Ramos (cell line): Measurements from ENCODE around the gene ZNF618.

Experiments
- in situ Hi-C: fragments of 300-500 bp; cut with MboI; formaldehyde crosslinking; loops from one replicate; pipeline ENCODE4 v1.14.3; 2022; ENCODE audit warnings: low sequenced_read_pairs; ENCODE audit not compliant: unreplicated experiment

Gene ZNF618

DNA sequence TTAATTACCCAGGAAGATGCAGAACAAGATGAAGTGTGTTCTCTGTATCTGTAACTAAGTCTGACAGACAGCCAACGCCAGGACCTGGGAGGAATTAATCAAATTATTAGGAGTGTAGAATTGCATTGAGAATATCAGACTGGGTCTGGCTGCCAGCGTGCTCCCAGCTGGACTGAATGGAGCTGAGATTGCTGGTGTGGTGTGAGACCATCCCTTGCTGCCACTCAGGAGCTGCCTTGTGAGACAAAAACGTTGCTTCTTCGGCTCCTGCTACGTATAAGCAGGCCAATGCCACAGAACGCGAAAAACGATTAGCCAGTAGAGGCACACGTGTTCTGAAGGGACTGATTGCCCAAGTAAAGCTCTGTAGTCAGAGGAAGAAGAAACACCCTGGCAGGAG is 135.2 kb downstream of the ZNF618 start:
- in situ Hi-C loops: no loop called here

- in situ Hi-C loops: no loop called here
Measured at GRCh38 chr9:114012126-114012525, 136.0 kb downstream of the ZNF618 start.

- in situ Hi-C loops: no loop called here
Measured at GRCh38 chr9:114014044-114014443, 137.9 kb downstream of the ZNF618 start.

DNA sequence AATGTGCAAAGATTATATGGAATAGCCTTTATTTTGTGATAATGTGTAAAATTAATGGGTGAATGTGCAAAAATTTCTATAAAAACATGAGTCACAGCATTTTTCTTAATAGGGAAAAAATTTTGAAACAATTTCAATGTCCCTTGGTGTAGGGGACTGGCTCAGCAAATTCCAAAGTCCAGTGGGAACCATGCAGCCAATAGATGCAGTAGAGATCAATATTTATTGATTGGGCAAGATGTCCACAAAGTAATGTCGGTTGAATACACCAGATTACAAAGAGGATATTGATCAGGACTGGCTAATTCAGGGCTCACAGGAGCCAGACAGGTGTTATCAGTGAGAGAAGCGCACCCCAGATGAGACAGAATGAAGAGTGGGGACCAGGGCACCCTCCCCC is 139.5 kb downstream of the ZNF618 start:
- in situ Hi-C loops: no loop called here

GRCh38 chr9:114016101-114016500 is 140.0 kb downstream of the ZNF618 start:
- in situ Hi-C loops: no loop called here

- in situ Hi-C loops: no loop called here
Measured at GRCh38 chr9:114016629-114017423, 140.7 kb downstream of the ZNF618 start.

DNA sequence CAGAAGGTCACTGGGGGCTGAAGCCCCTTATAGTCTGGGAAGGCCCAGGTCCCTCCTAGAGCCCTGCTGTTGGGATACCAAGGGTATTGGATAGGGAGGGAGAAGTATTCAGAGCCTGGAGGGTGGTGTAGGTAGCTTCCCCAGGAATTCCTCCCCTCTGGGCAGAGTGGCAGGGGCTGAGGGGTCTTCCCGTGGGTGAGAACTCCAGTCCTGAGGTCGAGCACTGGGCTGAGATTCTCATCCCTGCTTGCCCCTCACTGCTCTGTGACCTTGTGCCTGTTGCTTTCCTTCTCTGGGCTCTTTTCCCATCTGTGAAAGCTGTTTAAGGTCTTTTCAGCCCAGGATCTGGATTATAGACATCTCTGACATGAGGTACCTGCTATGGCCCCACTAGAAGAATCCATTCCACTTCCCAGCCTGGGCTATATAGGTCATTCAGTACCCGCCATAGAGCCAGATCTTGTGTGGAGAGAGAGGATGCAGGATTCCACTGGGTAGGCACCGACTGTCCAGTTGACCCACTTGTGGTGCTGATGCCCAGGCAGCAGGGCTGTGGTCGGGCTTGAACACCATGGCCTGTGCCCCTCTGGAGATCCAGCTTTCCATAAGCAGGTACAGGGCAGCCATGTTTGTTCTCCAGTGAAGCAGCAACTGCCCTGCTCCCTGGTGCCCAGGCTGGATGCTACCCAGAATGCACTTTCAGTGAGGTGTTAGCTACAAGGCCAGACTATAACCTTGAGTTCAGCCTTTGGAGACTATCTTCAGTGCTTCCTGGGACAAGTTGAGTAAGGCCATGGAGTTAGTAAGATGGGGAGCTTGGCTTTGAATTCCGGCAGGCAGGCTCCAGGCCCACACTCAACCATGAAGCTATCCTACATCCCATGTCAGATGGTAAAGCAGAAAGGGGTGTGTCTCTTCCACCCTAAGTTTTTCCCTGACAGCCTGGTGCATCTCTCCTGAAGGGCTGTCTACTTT is 141.9 kb downstream of the ZNF618 start:
- in situ Hi-C loops: no loop called here

GRCh38 chr9:114021578-114021977 is 145.5 kb downstream of the ZNF618 start:
- in situ Hi-C loops: no loop called here

- in situ Hi-C loops: no loop called here
Measured at GRCh38 chr9:114023961-114024360, 147.9 kb downstream of the ZNF618 start.

DNA sequence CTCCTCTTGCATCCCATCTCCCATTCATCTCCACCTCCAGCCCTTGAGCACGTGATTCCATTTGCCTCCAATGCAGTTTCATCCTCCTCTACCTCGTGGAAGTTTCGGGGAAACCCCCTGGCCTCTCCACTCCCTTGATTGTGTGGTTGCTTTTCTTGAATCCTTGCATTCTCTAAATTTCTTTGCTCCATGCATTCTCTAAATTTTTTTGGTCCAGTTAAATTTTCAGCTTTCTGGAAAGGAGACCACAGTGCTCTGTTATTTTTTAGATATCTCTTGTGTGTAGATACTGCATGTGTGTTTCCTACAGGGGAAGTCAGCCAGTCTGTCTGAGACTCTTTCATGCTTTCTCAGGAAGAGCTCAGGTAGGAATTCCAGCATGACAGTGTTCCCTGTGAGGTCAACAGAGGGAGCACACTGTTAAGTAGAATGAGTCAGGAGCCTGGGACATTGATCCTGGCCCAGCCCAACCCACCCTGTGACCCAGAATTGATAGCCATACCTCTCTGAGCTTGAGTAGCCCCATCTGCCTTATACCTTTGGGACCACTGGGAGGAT is 149.2 kb downstream of the ZNF618 start:
- in situ Hi-C loops: no loop called here

- in situ Hi-C loops: no loop called here
Measured at GRCh38 chr9:114025760-114026159, 149.7 kb downstream of the ZNF618 start.

- in situ Hi-C loops: no loop called here
Measured at GRCh38 chr9:114026335-114026734, 150.2 kb downstream of the ZNF618 start.

DNA sequence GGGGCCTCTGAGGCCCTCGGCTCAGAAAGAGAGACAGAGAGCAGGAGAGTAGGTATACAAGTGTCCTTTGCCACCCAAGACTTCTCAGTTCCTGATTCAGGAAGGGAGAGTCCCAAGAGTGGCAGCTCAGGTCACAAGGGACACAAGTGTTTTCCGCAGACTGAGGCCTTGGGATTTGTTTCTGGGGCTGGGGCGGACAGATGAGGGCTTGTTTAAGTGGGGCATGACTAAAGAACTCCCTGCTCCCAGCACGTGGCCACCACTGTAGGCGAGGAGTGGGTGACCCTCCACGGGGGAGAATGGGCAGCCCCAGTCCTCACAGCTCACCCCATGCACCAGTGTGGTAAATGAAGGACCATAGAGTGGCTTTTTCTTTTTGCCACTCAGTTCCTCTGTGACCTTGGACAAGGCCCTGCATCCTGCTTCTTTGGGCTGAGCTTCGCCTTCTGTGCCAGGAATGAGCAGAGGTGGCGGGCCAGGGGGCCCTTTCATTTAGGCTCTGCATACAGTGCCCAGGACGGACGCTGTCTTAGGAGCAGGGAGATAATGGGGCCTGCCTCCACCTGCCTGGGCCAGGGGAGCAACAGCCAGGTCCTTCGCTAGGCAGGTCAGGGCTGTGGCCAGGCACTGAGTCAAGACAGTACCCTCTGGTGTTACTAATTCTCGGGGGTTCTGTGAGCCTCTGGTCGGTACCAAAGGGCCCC is 151.2 kb downstream of the ZNF618 start:
- in situ Hi-C loops: no loop called here

- in situ Hi-C loops: no loop called here
Measured at GRCh38 chr9:114027863-114028465, 151.9 kb downstream of the ZNF618 start.

- in situ Hi-C loops: no loop called here
Measured at GRCh38 chr9:114028646-114029045, 152.5 kb downstream of the ZNF618 start.

DNA sequence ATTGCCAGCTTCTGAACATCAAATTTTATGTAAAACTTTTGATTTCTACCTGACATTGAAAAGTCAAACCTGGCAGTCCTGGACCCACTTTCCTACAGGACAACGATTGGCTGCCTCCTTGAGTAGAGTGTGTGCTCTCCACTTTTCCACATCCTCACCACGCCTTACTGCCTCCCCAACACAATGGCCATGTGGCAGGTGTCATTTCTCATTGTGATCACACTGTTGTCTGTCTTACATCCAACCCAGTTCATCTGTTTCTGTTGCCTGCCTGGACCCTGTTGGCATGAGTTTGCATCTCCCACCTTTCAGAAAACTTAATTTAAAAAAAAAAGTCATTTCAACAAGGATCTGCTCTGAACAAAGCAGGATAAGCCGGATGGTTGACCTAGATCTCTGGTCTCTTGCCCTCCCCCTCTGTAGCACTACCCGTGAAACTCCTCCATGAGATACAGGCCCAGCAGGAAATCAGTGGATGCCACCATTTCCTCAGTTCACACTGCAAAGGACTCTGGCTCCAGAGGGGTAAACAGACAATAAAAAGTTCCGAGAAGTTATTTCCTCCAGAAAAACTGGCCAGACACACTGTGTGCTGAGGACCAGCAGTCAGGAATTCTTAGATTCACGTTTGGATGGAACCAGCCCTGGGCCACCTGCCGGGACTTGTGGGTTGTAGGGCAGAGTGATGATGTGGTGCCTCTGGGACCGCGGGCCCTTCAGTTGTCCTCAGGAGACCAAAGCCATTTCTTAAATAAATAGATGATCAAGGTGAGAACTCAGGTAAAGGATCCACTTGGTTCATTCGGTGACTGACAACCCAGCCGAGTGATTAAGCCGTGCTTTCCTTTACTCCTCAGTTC is 153.4 kb downstream of the ZNF618 start:
- in situ Hi-C loops: no loop called here

GRCh38 chr9:114030364-114030763 is 154.3 kb downstream of the ZNF618 start:
- in situ Hi-C loops: no loop called here

DNA sequence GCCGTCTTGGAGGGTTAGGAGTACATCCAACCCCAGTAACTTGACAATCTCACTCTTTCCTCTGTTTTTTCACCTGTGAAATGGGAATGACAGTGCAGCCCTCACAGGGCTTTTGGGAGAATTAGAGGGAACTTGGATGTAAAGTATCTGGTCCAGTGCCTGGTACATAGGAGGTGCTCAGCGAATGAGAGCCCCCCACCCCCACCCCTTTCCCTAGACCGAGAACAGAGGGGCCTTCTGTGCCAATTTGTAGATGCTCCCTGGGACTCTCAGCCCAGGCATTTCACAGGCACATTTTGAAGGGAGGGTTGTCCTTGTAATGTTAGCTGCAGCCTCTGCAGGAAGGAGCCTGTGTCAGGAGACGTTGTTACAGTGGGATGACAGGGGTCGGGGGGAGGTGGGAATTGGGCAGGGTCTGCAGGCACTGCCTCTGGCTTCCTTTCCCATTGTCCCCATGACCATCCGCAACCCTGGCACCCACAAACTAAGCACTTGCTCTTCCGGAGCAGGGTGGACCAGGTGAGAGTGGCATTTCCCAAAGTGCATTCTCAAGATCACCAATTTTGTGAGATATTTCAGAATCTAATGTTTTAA is 155.0 kb downstream of the ZNF618 start:
- in situ Hi-C loops: no loop called here
